Measurements from ENCODE around the gene POLD2.

DNA sequence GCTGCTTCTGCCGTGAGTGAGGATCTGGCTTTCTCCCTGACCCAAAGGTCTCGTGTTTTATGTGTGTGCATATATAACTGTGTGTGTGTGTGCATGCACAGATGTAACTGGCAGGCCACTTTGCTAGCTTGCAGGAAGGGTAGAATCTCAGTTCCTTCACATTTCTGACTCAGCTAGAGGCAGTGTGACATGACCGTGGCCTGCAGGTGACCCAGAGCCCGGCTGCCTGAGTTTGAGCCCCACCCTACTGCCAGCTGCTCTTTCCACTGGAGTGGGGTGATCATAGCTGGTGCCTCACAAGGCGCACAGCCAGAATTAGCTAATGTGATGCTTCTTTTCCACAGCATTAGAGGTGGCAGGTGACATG, 27.1 kb upstream of the POLD2 start:
- TF ChIP-seq POLR2A (IDR thresholded peaks at IDR 0.05; ENCODE audit: low read depth, low read length) (no peak), CTCF (conservative IDR thresholded peaks at IDR 0.05; ENCODE audit: low read depth, low read length) (no peak), NFE2L2 (IDR thresholded peaks at IDR 0.05; ENCODE audit: low read depth, low read length) (no peak), CHD1 (IDR thresholded peaks at IDR 0.05; ENCODE audit: low read depth, low read length) (no peak), ELK1 (IDR thresholded peaks at IDR 0.05; ENCODE audit: borderline replicate concordance, low read depth, low read length) (no peak), RAD21 (IDR thresholded peaks at IDR 0.05; ENCODE audit: low read length) (no peak)
